Ovary (tissue), 9 donors: Measurements from ENCODE around the gene TTC7B. TPM values are rescaled to one million over a fixed set of nuclear protein-coding genes. Genes with fewer than 3 reads are reported as not detected.

Experiments used
- DNase-seq, 5 donors: peaks; one replicate each; pipeline ENCODE4 v3.0.0-alpha.2; 2019 to 2020
- H3K27ac ChIP-seq, 2 donors: fragments of 200-600 bp; one replicate each; pipeline versions ENCODE4 v1.5.1 to v1.8.0; 2019 to 2022
- H3K27me3 ChIP-seq: fragments of 200-600 bp; one replicate; pipeline ENCODE4 v1.8.0; 2022
- H3K36me3 ChIP-seq: fragments of 200-600 bp; sonication (generic); one replicate; pipeline ENCODE4 v1.5.1; 2019
- H3K4me1 ChIP-seq: one replicate; pipeline ENCODE4 v1.8.1; 2013; ENCODE audit warnings: mild to moderate bottlenecking, moderate library complexity; ENCODE audit not compliant: insufficient read depth
- H3K4me3 ChIP-seq: fragments of 200-600 bp; sonication (generic); one replicate; pipeline ENCODE4 v1.5.1; 2017
- H3K9me3 ChIP-seq, 2 donors: fragments of 200-600 bp in 1 of 2; sonication (generic) in 1 of 2; one replicate each; pipeline versions ENCODE4 v1.5.1 to v1.8.1; 2013 to 2019; ENCODE audit warnings: mild to moderate bottlenecking in 1 of 2, moderate library complexity in 1 of 2
- CTCF ChIP-seq, 3 donors: fragments of 450-650 bp in 2 of 3; fragments of 200-600 bp in 1 of 3; IDR thresholded peaks; one replicate each; pipeline versions ENCODE4 v1.5.1 to v1.8.0; 2016 to 2022; ENCODE audit warnings: antibody characterized with exemption in 3 of 3, mild to moderate bottlenecking in 1 of 3
- EP300 ChIP-seq: sonication (generic); formaldehyde crosslinking; IDR thresholded peaks from one replicate; pipeline ENCODE4 v1.6.1; 2017; ENCODE audit warnings: antibody characterized with exemption
- POLR2A ChIP-seq: fragments of 450-650 bp; IDR thresholded peaks from one replicate; pipeline ENCODE4 v1.6.1; 2017; ENCODE audit warnings: antibody characterized with exemption, mild to moderate bottlenecking, moderate library complexity
- WGBS, 3 donors: extraction: QIAGEN DNeasy Blood & Tissue Kit in 1 of 3; methylation state at CpG; one replicate each; pipeline versions ENCODE4 v1.1.5 to v1.1.7; 2013 to 2017; 5-methylcytosine and 5-hydroxymethylcytosine counted together
- intact Hi-C, 4 donors: fragments of 100-400 bp; cut with DNase I; formaldehyde crosslinking; loops; one replicate each; pipeline versions ENCODE4 v1.11.0 to v1.15.1; 2022 to 2023
- polyA plus RNA-seq, 2 donors: library from polyadenylated mRNA; stranded (reverse); fragments of 200-250 nt in 1 of 2; fragments of 350-450 nt in 1 of 2; fragmentation: Illumina TruSeq in 1 of 2; extraction: RNeasy Lipid Tissue Mini Kit (QIAGEN cat#74804) in 1 of 2; gene quantifications; one replicate each; pipeline ENCODE4 v1.2.3, GENCODE V29; 2013 to 2014
- total RNA-seq, 7 donors: library from RNA; depleted of rRNA in 2 of 7; stranded (reverse); fragments of >200 nt in 2 of 7; fragmentation: NEBNext Ultra II Directional in 3 of 7; extraction: Animal tissue kit (Norgen Biotek cat#: 25700) in 3 of 7; gene quantifications; one replicate each; pipeline versions ENCODE4 v1.1.0 to v1.2.4, GENCODE V29; 2016 to 2023
- donor health status: DM: no; HTN: no; CAD: no; lungs with moderate emphysema.
- donor health status: DM: no; HTN: no; CAD: no.
- donor health status: Bipolar disorder and iron deficiency.
- donor health status: DM: yes; HTN: yes; CAD: no.
- donor health status: DM: no; HTN: no; CAD: no.
- donor health status: DM: yes; HTN: yes; CAD: no.

TTC7B gene
- total and polyA plus RNA-seq, 9 donors, result 18.2 to 39.5 (median 34.2) TPM

DNA sequence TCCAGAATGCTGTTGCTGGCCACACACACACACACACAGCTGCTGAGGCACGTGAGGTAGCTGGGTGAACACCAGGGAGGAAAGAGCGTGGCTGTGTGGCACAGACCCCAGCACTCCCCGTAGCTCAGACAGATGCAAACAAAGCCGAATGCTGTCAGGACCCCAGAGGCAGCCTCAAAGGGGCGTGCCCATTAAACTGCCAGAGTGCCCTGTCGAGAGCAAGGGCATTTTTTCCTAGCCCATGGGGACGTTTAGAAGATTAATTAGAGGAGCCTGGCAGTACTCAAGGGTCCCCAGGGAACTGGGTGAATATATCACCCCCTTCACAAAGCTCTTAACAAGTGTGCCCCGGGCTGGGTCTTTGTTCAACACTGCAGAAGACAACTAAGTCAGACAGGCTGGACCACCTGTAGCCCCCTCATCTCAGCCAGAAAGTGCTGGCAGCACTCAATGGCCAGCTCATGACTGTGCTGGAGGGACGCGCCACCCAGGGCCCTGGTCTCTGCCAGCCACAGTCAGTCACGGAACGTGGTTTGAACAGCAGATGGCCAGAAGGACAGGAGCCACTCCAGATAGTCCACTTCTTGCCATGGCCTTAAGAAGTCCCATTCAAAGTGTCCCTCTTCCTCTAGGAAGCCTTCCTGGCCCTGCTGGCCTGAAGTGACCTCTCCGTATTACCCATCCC, 37.5 kb downstream of the TTC7B start:
- intact Hi-C loops, result no loop called here
- Histone ChIP-seq H3K4me1 (no peaks in the 10 kb centered on the region), H3K27ac (no peak overlapping the region), H3K4me3 (no peak overlapping the region), H3K27me3 (no peaks in the 10 kb centered on the region), H3K9me3 (no peaks in the 10 kb centered on the region), H3K36me3 (no peaks in the 10 kb centered on the region)
- TF ChIP-seq POLR2A, result no peak
- TF ChIP-seq CTCF (IDR thresholded peaks at IDR 0.05), result no peak
- DNase-seq, result peak in 1 of 5 donors; percentile 4
- WGBS, 3 donors, result 80 to 88% (median 84%) methylated on average over 13 of the region's 13 CpGs

DNA sequence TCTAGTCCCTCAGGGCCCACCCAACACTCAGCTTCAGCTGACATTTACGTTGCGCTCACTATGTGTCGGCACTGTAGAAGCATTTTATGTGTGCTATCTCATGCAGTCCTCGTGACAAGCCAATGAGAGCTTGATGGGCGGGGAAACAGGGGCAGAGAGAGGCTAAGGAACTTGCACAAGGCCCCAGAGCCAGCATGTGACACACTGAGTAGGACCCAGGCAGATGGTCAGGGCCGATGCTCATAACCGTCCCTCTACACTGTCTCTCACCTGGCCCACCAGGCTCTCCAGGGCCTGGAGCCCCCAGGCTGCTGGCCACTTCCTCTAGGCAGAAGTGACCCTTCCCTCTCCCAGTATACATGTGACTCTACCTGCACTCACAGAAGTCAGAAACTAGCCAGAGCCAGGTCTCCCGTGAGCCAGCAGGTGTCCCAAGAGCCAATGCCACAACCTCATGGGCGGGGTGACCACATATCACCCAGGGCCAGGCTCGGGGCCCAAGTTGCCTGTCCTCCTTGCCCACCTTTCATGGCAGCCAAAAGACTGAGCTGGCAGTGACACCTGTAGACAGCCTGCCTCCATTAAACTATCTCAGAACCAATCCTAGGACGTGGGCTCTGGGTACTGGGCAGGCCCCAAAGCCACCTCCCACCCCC, 38.3 kb downstream of the TTC7B start:
- Histone ChIP-seq H3K36me3 (no peaks in the 10 kb centered on the region), H3K4me3 (no peak overlapping the region), H3K9me3 (no peaks in the 10 kb centered on the region), H3K27me3 (no peaks in the 10 kb centered on the region), H3K27ac (no peak overlapping the region), H3K4me1 (no peaks in the 10 kb centered on the region)
- no peak for TF ChIP-seq POLR2A
- no peak for TF ChIP-seq EP300
- no peak for TF ChIP-seq CTCF (IDR thresholded peaks at IDR 0.05)
- intact Hi-C loops, result no loop called here
- WGBS, 3 donors, result 86 to 95% (median 92%) methylated on average over 11 of the region's 11 CpGs
- DNase-seq, result peak in 1 of 5 donors; percentile 8

- intact Hi-C loops, result no loop called here
- Histone ChIP-seq H3K9me3 (no peaks in the 10 kb centered on the region), H3K4me3 (no peak overlapping the region), H3K27me3 (no peaks in the 10 kb centered on the region), H3K27ac (no peak overlapping the region), H3K4me1 (no peaks in the 10 kb centered on the region), H3K36me3 (no peaks in the 10 kb centered on the region)
- TF ChIP-seq POLR2A (no peak), EP300 (no peak), CTCF (IDR thresholded peaks at IDR 0.05) (no peak)
- DNase-seq, result no peak
- WGBS, 3 donors, result 76 to 89% (median 81%) methylated on average over 2 of the region's 2 CpGs
These were observed 38.9 kb downstream of the TTC7B start for GRCh38 chr14:90777358-90777757.

GRCh38 chr14:90775441-90775840, 40.8 kb downstream of the TTC7B start:
- Histone ChIP-seq H3K4me3 (no peak overlapping the region), H3K9me3 (no peaks in the 10 kb centered on the region), H3K4me1 (no peaks in the 10 kb centered on the region), H3K27ac (no peak overlapping the region), H3K27me3 (no peaks in the 10 kb centered on the region), H3K36me3 (no peaks in the 10 kb centered on the region)
- no peak for DNase-seq
- intact Hi-C loops, result no loop called here
- no peak for TF ChIP-seq CTCF (IDR thresholded peaks at IDR 0.05)
- WGBS, 3 donors, result 93 to 97% (median 95%) methylated on average over 4 of the region's 4 CpGs
